ENCODE measurements around the gene DDX28.
"Not testable (repeated sequence)": the region's sequence is repeated elsewhere in the genome, so short reads cannot be mapped to it uniquely, and the experiment has no call there.

The DDX28 gene

DNA sequence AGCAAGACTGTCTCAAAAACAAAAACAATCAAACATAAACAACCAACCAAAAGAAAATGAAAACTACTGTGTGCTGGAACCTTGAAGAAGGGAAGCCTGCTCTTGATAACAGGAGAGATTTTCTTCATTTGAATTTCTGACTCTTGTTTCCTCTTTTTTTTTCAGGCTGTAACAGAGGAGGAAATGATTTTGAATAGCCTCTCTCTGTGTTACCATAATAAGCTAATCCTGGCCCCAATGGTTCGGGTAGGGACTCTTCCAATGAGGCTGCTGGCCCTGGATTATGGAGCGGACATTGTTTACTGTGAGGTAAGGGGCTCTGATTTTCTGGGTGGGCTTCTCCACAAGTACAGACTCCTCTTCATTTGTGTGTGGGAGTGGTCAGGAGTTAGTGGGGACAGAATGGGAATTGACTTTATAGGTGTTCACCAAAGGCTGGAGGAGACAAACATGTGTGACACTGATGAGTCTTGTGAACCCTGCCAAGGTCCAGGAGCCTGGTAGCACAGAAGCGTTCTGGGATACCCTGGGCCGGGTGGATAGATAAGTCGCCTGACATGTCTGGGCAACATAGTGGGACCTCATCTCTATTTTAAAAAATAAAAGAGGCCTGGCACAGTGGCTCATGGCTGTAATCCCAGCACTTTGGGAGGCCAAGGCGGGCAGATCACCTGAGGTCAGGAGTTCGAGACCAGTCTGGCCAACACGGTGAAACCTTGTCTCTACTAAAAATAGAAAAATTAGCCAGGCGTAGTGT lies 15.0 kb upstream of the DDX28 start:
- peak; percentile 34 for DNase-seq

DNA sequence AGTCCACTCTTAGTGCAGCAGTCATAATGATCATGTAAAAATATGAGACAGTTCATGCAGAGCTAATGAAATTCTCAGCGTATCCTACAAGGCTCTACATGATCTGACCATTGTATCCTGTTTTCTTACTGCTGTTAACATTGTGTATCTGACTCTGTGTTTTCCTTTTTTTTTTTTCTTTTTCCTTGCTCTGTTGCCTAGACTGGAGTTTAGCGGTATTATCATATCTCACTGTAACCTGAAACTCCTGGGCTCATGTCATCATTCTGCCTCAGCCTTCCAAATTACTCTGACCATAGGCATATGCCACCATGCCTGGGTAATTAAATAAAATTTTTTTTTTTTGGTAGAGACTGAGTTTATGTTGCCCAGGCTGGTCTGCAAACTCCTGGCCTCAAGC lies 12.2 kb upstream of the DDX28 start:
- DNase-seq = no peak

GRCh38 chr16:68033101-68033500 lies 10.1 kb upstream of the DDX28 start:
- DNase-seq = no peak

DNA sequence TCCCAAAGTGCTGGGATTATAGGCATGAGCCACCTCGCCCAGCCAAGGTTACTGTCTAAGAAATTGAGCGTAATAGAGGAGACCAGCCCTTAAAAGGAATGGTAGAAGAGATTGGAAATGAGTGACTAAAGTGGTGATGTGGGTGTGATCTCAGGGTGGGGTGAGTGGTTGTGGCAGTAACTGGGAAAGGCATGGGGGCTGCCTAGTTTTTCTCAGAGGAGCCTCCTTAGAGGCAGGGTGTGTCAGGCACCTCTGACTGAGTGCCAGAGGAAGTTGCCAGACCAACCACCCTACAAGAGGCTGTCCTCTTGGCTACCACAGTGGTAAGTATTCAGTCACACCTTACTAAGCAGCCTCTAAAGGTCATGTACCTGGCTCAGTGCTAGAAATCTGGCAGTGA lies 8.9 kb upstream of the DDX28 start:
- no peak for DNase-seq

GRCh38 chr16:68030108-68030507 lies 7.1 kb upstream of the DDX28 start:
- DNase-seq = not testable (repeated sequence)

- DNase-seq = no peak
Measured at GRCh38 chr16:68028996-68029395, 6.0 kb upstream of the DDX28 start.

DNA sequence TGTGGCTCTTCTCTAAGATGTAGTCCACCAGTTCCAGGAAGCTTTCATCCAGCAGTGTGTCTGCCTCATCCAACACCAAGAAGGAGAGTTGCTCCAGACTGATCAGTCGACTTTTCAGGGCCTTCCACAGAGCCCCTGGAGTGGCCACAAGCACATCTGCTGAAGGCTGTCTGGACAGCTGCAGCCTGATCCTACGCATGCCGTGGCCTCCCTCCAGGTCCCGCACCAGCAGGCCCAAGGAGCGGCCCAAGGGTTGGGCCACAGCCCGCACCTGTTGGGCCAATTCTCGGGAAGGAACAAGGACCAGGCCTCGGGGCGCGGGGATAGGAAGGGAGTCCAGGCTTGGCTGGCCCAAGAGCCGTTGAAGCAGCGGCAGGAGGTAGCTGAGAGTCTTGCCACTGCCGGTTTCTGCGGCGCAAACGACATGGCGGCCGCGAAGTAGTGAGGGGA lies 729 bp downstream of the DDX28 start:
- DNase-seq = no peak

- DNase-seq = no peak
Measured at GRCh38 chr16:68021490-68021889, 1.5 kb downstream of the DDX28 start.

DNA sequence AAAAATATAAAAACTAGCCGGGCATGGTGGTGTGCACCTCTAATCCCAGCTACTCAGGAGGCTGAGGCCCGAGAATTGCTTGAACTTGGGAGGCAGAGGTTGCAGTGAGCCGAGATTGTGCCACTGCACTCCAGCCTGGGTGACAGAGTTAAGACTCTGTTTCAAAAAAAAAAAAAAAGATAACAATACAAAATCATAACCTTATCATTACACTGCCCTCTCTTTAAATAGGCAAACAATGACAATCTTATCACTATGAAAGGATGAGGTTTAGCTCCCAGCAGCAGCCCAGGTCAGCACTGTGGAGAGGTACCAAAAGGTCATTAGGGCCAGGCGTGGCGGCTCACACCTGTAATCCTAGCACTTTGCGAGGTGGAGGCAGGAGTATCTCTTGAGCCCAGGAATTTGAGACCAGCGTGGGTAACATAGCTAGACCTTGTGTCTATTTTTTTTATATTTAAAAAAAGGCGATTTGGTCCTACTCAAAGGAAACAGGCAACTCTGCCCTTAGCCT lies 3.8 kb downstream of the DDX28 start:
- no peak for DNase-seq

- no peak for DNase-seq
Measured at GRCh38 chr16:68015681-68016080, 7.4 kb downstream of the DDX28 start, which contains the start of gene DPEP2NB. TSS of gene DPEP2NB (minus strand) at chr16:68015911. CDS start at chr16:68015770, 141 bp downstream.

GRCh38 chr16:68013440-68013839 lies 9.6 kb downstream of the DDX28 start:
- peak; percentile 20 for DNase-seq

DNA sequence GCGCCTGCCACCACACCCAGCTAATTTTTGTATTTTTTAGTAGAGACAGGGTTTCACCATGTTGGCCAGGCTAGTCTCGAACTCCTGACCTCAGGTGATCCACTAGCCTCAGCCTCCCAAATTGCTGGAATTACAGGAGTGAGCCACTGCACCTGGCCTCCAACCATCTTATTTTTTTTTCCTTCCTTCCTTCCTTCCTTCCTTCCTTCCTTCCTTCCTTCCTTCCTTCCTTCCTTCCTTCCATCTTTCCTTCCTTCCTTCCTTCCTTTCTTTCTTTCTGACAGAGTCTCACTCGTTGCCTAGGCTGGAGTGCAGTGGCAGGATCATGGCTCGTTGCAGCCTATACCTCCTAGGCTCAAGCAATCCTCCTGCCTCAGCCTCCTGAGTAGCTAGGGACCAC lies 13.2 kb downstream of the DDX28 start:
- not testable (repeated sequence) for DNase-seq

DNA sequence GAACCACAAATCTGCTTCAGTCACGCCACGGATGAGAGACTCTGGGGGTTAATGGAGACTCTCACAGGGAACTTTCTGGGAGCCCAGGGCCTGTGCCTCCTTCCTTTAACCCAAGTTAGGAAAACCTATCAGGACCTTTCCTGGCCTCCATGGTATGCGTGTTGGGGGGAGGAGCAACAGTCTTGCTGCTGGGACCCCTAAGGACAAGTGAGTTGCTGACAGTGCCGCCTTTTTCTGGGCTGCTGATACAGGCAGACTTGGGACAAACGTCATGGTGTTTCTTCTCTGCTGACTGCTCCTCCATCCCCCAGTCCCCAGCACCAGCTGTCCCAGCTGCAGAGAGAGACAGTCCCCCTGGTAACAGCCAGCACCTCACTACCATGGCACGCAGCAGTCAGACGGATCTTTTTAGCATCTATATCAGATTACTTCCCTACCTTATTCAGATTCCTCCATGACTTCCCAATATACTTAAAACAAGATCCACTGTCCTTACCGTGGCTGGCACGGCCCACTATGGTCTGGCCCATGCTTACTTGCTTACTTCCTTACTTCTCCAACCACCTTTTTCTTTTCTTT lies 13.8 kb downstream of the DDX28 start:
- DNase-seq = no peak

DNA sequence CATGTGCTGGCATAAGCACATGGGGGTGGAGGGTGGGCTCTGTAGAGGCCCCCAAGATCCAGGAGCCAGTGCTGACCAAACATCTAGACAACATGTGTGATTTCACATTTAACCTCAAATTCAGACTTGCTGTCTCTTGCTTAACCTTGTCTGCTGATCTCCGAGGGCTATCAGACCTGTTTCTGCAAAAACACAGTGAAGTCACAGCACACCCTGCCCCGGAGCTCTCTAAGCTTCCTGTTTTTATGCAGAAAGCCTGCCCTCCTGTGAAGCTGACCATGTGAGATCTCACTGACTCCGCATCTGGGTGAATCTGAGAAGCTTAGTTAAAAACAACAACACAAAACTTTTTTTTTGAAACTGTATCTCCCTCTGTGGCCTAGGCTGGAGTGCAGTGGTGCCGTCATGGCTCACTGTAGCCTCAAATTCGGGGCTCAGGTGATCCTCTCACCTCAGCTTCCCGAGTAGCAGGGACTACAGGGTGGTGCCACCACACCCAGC lies 17.2 kb downstream of the DDX28 start:
- peak; percentile 96 for DNase-seq

- peak; percentile 17 for DNase-seq
Measured at GRCh38 chr16:68005211-68005610, 17.8 kb downstream of the DDX28 start.

- DNase-seq = no peak
Measured at GRCh38 chr16:68003031-68003430, 20.0 kb downstream of the DDX28 start.

DNA sequence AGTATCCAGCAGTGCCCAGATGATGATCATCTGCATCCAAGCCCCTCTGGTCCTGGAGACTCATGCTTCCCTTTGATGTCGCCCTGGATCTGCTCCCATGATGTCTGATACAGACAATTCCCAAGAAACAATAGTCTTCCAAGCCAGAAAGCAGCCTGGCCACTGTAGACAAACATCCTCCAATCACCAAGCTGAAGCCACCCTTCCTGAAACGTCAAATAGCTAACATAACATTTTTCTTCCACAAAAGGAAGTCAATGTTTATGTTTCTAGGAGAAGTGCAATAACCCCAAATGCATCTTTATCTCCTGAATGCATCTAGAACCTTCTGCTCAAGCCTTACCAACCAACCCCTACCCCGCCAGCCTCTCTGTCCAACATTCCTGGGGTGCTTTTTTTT lies 22.6 kb downstream of the DDX28 start:
- peak; percentile 13 for DNase-seq

GRCh38 chr16:67999985-68000384 lies 23.0 kb downstream of the DDX28 start:
- peak; percentile 77 for DNase-seq

DNA sequence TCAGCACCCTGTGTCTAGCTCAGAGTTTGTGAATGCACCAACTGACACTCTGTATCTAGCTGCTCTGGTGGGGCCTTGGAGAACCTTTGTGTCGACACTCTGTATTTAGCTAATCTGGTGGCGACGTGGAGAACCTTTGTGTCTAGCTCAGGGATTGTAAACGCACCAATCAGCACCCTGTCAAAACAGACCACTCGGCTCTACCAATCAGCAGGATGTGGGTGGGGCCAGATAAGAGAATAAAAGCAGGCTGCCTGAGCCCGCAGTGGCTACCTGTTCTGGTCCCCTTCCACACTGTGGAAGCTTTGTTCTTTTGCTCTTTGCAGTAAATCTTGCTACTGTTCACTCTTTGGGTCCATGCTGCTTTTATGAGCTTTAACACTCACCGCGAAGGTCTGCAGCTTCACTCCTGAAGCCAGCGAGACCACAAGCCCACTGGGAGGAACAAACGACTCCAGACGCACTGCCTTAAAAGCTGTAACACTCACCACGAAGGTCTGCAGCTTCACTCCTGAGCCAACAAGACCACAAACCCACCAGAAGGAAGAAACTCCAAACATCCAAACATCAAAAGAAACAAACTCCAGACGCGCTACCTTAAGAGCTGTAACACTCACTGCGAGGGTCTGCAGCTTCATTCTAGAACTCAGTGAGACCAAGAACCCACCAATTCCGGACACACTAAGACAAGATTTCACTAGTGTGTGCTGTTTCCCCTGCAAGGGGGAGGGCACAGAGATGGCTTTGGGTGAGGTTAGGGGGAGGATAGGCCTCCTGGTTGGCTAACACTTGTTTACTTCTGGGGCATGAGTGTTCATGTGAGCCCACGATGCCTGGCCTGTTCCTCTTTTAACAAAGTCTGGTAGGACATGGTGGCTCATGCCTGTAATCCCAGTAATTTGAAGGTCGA lies 24.0 kb downstream of the DDX28 start, which contains the start of gene DPEP2:
TSS of gene DPEP2 (minus strand) at position 706 of the 910 bp plus-strand sequence. CDS start 6,272 bp downstream, outside the sequence.
- DNase-seq = peak; percentile 90

- DNase-seq = not testable (repeated sequence)
Measured at GRCh38 chr16:67998231-67998778, 24.7 kb downstream of the DDX28 start.

GRCh38 chr16:67996666-67997065 lies 26.4 kb downstream of the DDX28 start:
- DNase-seq = no peak

- peak; percentile 83 for DNase-seq
Measured at GRCh38 chr16:67995423-67995822, 27.6 kb downstream of the DDX28 start.

- DNase-seq = not testable (repeated sequence)
Measured at GRCh38 chr16:67994040-67994408, 29.0 kb downstream of the DDX28 start.
